PC-9 (cell line): ENCODE results near the gene RSF1. TPM values are rescaled to one million over a fixed set of nuclear protein-coding genes. Genes with fewer than 3 reads are reported as not detected.
A peak's percentile ranks its signal among the peaks of the same experiment; 100 is the strongest.
"Not testable (repeated sequence)": the region's sequence is repeated elsewhere in the genome, so short reads cannot be mapped to it uniquely, and the experiment has no call there.

Experiments
- BruUV-seq: library from RNA; stranded (reverse); fragments of 400-500 nt; replicated peaks from 2 replicates; lab custom pipeline; 2021; lab: Mats Ljungman, UMichigan
- CTCF ChIA-PET: fragments of 300-600 bp; sonication (Branson Sonifier 250); formaldehyde crosslinking; loops from one replicate; lab custom pipeline; 2022; ENCODE audit warnings: antibody characterized with exemption; lab: Charles Lee
- POLR2A ChIA-PET: fragments of 300-600 bp; sonication (Branson Sonifier 250); formaldehyde crosslinking; loops from one replicate; lab custom pipeline; 2022; ENCODE audit warnings: antibody characterized with exemption; ENCODE audit not compliant: unreplicated experiment; lab: Charles Lee
- DNase-seq, 2 experiments: peaks; one replicate each; pipeline versions ENCODE4 v3.0.0 to v3.0.0-alpha.2; 2015 to 2022; ENCODE audit warnings: mixed read lengths in 1 of 2
- H2AFZ ChIP-seq: fragments of 200-600 bp; sonication (generic); 2 replicates; pipeline ENCODE4 v1.8.1; 2017; ENCODE audit warnings: antibody characterized with exemption
- H3F3A ChIP-seq: fragments of 200-600 bp; sonication (generic); 2 replicates; pipeline ENCODE4 v1.8.1; 2017; ENCODE audit warnings: antibody characterized with exemption, mild to moderate bottlenecking, low read depth; ENCODE audit not compliant: insufficient read depth
- H3K27ac ChIP-seq: fragments of 200-600 bp; sonication (generic); 2 replicates; pipeline ENCODE4 v1.6.1; 2016; ENCODE audit warnings: mixed run types
- H3K27me3 ChIP-seq: fragments of 200-600 bp; sonication (generic); 2 replicates; pipeline ENCODE4 v1.6.1; 2016; ENCODE audit warnings: low read depth, mixed run types; ENCODE audit not compliant: insufficient read depth
- H3K36me3 ChIP-seq: fragments of 200-600 bp; sonication (generic); 2 replicates; pipeline ENCODE4 v1.6.1; 2016; ENCODE audit warnings: low read depth, mixed run types
- H3K4me1 ChIP-seq: fragments of 200-600 bp; sonication (generic); replicated peaks from 2 replicates; pipeline ENCODE4 v1.6.1; 2016; ENCODE audit warnings: mixed run types; ENCODE audit not compliant: insufficient read depth
- H3K4me2 ChIP-seq: fragments of 200-600 bp; sonication (generic); 2 replicates; pipeline ENCODE4 v1.6.1; 2017; ENCODE audit warnings: mixed run types
- H3K4me3 ChIP-seq: fragments of 200-600 bp; sonication (generic); 2 replicates; pipeline ENCODE4 v1.6.1; 2016; ENCODE audit warnings: mixed run types
- H3K79me2 ChIP-seq: fragments of 200-600 bp; sonication (generic); 2 replicates; pipeline ENCODE4 v1.6.1; 2017; ENCODE audit warnings: low read depth, mixed run types
- H3K9me2 ChIP-seq: fragments of 200-600 bp; sonication (generic); 2 replicates; pipeline ENCODE4 v1.8.1; 2017; ENCODE audit warnings: mild to moderate bottlenecking; ENCODE audit not compliant: insufficient read depth
- H3K9me3 ChIP-seq: fragments of 200-600 bp; sonication (generic); 2 replicates; pipeline ENCODE4 v1.8.1; 2016; ENCODE audit warnings: low read depth; ENCODE audit not compliant: insufficient read depth
- H4K20me1 ChIP-seq: fragments of 200-600 bp; sonication (generic); 2 replicates; pipeline ENCODE4 v1.8.1; 2017; ENCODE audit not compliant: insufficient read depth
- CTCF ChIP-seq: fragments of 200-600 bp; sonication (generic); conservative IDR thresholded peaks from 2 replicates; pipeline ENCODE4 v1.6.1; 2017; ENCODE audit warnings: mixed run types, antibody characterized with exemption, mild to moderate bottlenecking, moderate library complexity
- EZH2 ChIP-seq: fragments of 200-600 bp; sonication (generic); IDR thresholded peaks from 2 replicates; pipeline ENCODE4 v1.8.0; 2017; ENCODE audit warnings: antibody characterized with exemption, low read depth
- intact Hi-C: fragments of 100-400 bp; cut with micrococcal nuclease; formaldehyde crosslinking; loops from one replicate; pipeline ENCODE4 v1.10.0; 2022; ENCODE audit not compliant: unreplicated experiment
- total RNA-seq: library from RNA; stranded (reverse); gene quantifications from 2 replicates; pipeline ENCODE4 v1.2.3, GENCODE V29; 2021

RSF1 gene
- total RNA-seq, 1 experiment from 2014 or later: 110 TPM

- POLR2A ChIA-PET: no interaction called here
- H3K9me2 ChIP-seq: no peaks in the 10 kb centered on the region
Measured at GRCh38 chr11:77637345-77638165, 183.0 kb downstream of the RSF1 start, which contains the start of gene CLNS1A. CLNS1A (minus strand) TSS chr11:77637794; CDS start chr11:77637714, 80 bp downstream.

GRCh38 chr11:77636731-77637344 lies 183.7 kb downstream of the RSF1 start:
- H3K27ac ChIP-seq: peak overlapping the region; percentile 65
- no peak for DNase-seq
- H3F3A ChIP-seq: 0 out of 2 replicates have a peak, but pooled peaks cover under 1% of the 10 kb centered on the region
- H2AFZ ChIP-seq: peak overlapping the region; percentile 99
- BruUV-seq: TSS peak; percentile 61
- no peaks in the 10 kb centered on the region for H3K9me2 ChIP-seq
- CTCF ChIA-PET: no interaction called here
- TF ChIP-seq EZH2: no peak
- TF ChIP-seq CTCF: no peak
- H3K79me2 ChIP-seq: peaks cover 66% of the 10 kb centered on the region
- H3K4me3 ChIP-seq: peak overlapping the region; percentile 84
- POLR2A ChIA-PET: no interaction called here
- 0 out of 2 replicates have a peak, but pooled peaks cover 4% of the 10 kb centered on the region for H3K9me3 ChIP-seq
- no peaks in the 10 kb centered on the region for H3K27me3 ChIP-seq
- H3K36me3 ChIP-seq: peaks cover 13% of the 10 kb centered on the region; the same call in 1 of the 2 replicates
- H3K4me2 ChIP-seq: peak overlapping the region; percentile 88
- H3K4me1 ChIP-seq: peaks cover 19% of the 10 kb centered on the region
- H4K20me1 ChIP-seq: peaks cover 33% of the 10 kb centered on the region
- intact Hi-C loops: loop anchor here (1.0 to 5.0 kb wide), 4 partner anchors 184 to 590 kb away; partner anchors contain the start of genes AAMDC, INTS4, NDUFC2 and RSF1

More at GRCh38 chr11:77637345-77638165, 183.0 kb downstream of the RSF1 start, which contains the start of gene CLNS1A:
- Histone ChIP-seq H3K4me3 (peak within 1 kb of the TSS; percentile 84), H3K27ac (peak within 1 kb of the TSS; percentile 65), H3K27me3 (no peaks in the 10 kb centered on the region), H3F3A (0 out of 2 replicates have a peak, but pooled peaks cover 4% of the 10 kb centered on the region), H2AFZ (peak within 1 kb of the TSS; percentile 99), H3K9me3 (0 out of 2 replicates have a peak, but pooled peaks cover 4% of the 10 kb centered on the region), H3K36me3 (peaks cover 6% of the 10 kb centered on the region; the same call in 1 of the 2 replicates), H3K79me2 (peaks cover 59% of the 10 kb centered on the region), H4K20me1 (peaks cover 27% of the 10 kb centered on the region), H3K4me1 (peaks cover 19% of the 10 kb centered on the region), H3K4me2 (peak within 1 kb of the TSS; percentile 88)
- intact Hi-C loops: loop anchor here (1.0 to 5.0 kb wide), 4 partner anchors 183 to 590 kb away; partner anchors contain the start of genes AAMDC, INTS4, NDUFC2 and RSF1
- CTCF ChIA-PET: no interaction called here
- TF ChIP-seq EZH2 (no peak), CTCF (no peak)
- peak; percentile 84 to 91 for DNase-seq
- BruUV-seq: no TSS peak

- H3K36me3 ChIP-seq: peaks cover 26% of the 10 kb centered on the region
- BruUV-seq, H3F3A ChIP-seq, intact Hi-C loops, H3K27ac ChIP-seq, CTCF ChIA-PET, H3K4me3 ChIP-seq, H2AFZ ChIP-seq, DNase-seq, H3K4me2 ChIP-seq, H3K9me2 ChIP-seq, H3K27me3 ChIP-seq, H3K9me3 ChIP-seq: not testable (repeated sequence)
- peaks cover 19% of the 10 kb centered on the region for H3K4me1 ChIP-seq
- POLR2A ChIA-PET: interaction anchor here (0.6 kb wide), 1 partner anchor 797 kb away, joined by 3 read pairs; no protein-coding TSS in a partner anchor
- H4K20me1 ChIP-seq: peaks cover 62% of the 10 kb centered on the region
- peaks cover 95% of the 10 kb centered on the region for H3K79me2 ChIP-seq
Measured at GRCh38 chr11:77633926-77634325, 186.6 kb downstream of the RSF1 start.
